ENCODE measurements around the gene NIT2. TPM values are rescaled to one million over a fixed set of nuclear protein-coding genes. Genes with fewer than 3 reads are reported as not detected.

NIT2 gene
- total and polyA plus RNA-seq, 2 of the 4 experiments (the other 2 are of a cell fraction) = 12.4 to 27.1 TPM

DNA sequence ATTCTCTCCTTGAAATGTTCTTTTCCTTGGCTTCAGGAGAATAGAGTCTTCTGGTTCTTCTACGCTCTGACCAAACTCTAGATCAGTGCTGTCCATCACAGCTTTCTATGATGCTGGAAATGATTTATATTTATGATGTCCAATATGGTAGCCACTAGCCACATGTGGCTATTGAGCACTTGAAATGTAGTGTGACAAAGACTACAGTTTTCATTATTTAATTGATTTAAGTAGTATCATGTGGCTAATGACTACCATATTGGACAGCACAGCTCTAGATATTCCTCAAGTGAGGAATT lies 69.6 kb downstream of the NIT2 start (continued):
- TF ChIP-seq, protein P1, sequence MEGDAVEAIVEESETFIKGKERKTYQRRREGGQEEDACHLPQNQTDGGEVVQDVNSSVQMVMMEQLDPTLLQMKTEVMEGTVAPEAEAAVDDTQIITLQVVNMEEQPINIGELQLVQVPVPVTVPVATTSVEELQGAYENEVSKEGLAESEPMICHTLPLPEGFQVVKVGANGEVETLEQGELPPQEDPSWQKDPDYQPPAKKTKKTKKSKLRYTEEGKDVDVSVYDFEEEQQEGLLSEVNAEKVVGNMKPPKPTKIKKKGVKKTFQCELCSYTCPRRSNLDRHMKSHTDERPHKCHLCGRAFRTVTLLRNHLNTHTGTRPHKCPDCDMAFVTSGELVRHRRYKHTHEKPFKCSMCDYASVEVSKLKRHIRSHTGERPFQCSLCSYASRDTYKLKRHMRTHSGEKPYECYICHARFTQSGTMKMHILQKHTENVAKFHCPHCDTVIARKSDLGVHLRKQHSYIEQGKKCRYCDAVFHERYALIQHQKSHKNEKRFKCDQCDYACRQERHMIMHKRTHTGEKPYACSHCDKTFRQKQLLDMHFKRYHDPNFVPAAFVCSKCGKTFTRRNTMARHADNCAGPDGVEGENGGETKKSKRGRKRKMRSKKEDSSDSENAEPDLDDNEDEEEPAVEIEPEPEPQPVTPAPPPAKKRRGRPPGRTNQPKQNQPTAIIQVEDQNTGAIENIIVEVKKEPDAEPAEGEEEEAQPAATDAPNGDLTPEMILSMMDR (conservative IDR thresholded peaks at IDR 0.05; ENCODE audit: low read depth, low read length) = no peak
- TF ChIP-seq RFX5 (IDR thresholded peaks at IDR 0.05; ENCODE audit: low read depth, low read length) (no peak), NFE2L2 (IDR thresholded peaks at IDR 0.05; ENCODE audit: low read depth, low read length) (no peak), CEBPB (IDR thresholded peaks at IDR 0.05; ENCODE audit: low read depth, low read length) (no peak), MXI1 (IDR thresholded peaks at IDR 0.05; ENCODE audit: borderline replicate concordance, low read depth, low read length) (no peak), MAZ (IDR thresholded peaks at IDR 0.05; ENCODE audit: borderline replicate concordance, low read depth, low read length) (no peak)
